ENCODE results near the gene ARHGAP15.
A peak's percentile ranks its signal among the peaks of the same experiment; 100 is the strongest.

The ARHGAP15 gene

DNA sequence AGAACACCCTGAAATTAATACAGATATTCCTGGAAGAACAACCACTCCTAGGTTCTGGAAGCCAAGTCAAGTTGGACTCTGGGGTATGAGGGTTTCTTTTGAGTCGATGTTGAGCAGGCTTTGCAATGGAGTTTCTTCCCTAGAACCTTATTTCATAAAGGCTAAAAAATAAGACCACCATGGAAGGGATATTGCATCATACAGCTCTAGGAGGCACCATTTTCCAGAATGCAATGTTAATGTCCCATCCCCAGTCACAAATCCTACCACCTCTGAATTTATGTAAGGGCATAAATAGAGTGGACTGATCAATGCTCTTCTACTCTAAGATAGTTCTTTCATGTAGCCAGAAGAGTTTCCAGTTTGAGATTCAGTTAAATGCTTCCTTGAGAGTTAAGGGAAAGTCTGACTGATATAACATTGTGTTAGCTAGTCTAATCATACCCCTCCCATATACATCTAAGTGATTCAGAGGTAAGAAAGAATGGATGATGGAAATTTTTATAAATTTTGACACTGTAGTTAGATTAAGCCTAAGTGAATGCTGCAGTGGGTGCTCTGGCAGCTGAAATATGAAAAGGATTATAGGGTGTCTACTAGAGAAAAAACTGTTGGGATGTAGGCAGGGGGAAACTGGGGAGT is 22.0 kb downstream of the ARHGAP15 start:
- Mint-ChIP-seq H3K9me3 (peaks cover 2% of the 10 kb centered on the region), H3K27me3 (no peaks in the 10 kb centered on the region), H3K4me1 (peaks cover 63% of the 10 kb centered on the region), H3K4me3 (peak overlapping the region; percentile 16), H3K36me3 (peaks cover 20% of the 10 kb centered on the region), H3K27ac (peak overlapping the region; percentile 76)
- ATAC-seq (ENCODE audit: low read depth) (no peak), DNase-seq (ENCODE audit: low spot score in 2 of 2) (no peak)

DNA sequence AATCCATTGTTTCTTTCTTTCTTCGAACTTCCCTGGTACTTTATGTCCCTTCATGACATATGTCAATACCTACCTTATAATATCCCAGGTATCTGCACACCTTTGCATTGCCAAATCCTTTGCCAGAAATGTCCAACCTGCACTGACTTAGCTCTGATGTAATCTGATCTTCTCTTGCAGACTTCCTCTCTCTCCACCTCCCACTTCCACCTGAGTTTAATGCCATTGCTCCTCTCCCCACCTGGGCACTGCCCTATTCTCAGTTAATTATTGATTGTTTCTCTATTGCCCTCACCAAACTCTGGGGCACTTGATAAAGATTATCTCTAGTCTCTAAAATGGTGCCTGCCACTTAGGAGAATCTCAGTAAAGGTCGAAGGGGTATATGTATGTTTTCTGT is 23.0 kb downstream of the ARHGAP15 start:
- no peak for ATAC-seq (ENCODE audit: low read depth)
- peaks cover 2% of the 10 kb centered on the region for H3K9me3 Mint-ChIP-seq
- no peaks in the 10 kb centered on the region for H3K27me3 Mint-ChIP-seq
- peaks cover 20% of the 10 kb centered on the region for H3K36me3 Mint-ChIP-seq
- H3K4me3 Mint-ChIP-seq = peak overlapping the region; percentile 33
- DNase-seq (ENCODE audit: low spot score in 2 of 2) = no peak
- peaks cover 61% of the 10 kb centered on the region for H3K4me1 Mint-ChIP-seq
- peak overlapping the region; percentile 76 for H3K27ac Mint-ChIP-seq

DNA sequence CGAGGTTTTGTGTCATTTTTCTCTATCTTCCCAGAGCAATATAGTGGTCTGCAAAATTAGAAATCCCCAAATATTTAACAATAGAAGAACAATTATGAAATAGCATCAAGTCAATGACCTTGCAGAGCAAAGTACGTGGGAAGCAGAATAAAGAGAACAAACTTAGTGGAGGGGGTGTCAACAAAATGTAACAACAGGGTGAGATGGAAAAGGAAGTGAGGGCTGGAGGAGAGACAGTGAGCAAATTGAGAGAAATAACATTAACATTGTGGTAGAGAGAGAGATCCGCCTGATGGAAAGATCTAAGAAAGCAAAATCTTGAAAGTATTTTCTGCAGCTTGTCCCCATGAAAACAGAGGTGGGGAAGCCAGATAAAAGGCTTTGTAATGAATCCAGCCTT is 23.4 kb downstream of the ARHGAP15 start:
- Mint-ChIP-seq H3K27me3 (no peaks in the 10 kb centered on the region), H3K4me1 (peaks cover 62% of the 10 kb centered on the region)

DNA sequence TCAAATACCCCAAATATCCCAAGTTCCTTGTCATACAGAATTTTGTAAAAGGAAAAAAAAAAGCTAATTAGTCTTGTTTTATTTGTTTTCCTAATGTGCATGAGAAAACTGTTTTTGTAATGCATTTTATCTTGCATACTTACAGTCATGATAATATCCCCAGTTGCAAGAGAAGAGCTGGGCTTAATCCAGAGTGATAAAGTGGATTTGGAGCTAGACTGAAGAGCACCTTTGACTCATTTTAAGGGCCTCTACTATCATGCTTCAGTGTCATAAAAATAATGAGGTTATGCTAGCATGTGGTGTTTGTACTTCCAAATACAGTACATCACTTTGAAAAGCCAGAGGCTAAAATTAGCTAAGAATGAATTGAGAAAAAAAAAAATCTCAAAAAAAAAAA is 26.4 kb downstream of the ARHGAP15 start:
- H3K27me3 Mint-ChIP-seq = no peaks in the 10 kb centered on the region
- peaks cover 21% of the 10 kb centered on the region for H3K36me3 Mint-ChIP-seq
- no peak for DNase-seq (ENCODE audit: low spot score in 2 of 2)
- no peak overlapping the region for H3K4me3 Mint-ChIP-seq
- H3K4me1 Mint-ChIP-seq = peaks cover 60% of the 10 kb centered on the region
- peak overlapping the region; percentile 78 for H3K27ac Mint-ChIP-seq
- ATAC-seq (ENCODE audit: low read depth) = no peak
- peaks cover 2% of the 10 kb centered on the region for H3K9me3 Mint-ChIP-seq

More for the DNA sequence above, 23.4 kb downstream of the ARHGAP15 start:
- Mint-ChIP-seq H3K36me3 (peaks cover 20% of the 10 kb centered on the region), H3K4me3 (peak overlapping the region; percentile 33), H3K9me3 (peaks cover 2% of the 10 kb centered on the region), H3K27ac (peak overlapping the region; percentile 76)
- no peak for ATAC-seq (ENCODE audit: low read depth)
- no peak for DNase-seq (ENCODE audit: low spot score in 2 of 2)

DNA sequence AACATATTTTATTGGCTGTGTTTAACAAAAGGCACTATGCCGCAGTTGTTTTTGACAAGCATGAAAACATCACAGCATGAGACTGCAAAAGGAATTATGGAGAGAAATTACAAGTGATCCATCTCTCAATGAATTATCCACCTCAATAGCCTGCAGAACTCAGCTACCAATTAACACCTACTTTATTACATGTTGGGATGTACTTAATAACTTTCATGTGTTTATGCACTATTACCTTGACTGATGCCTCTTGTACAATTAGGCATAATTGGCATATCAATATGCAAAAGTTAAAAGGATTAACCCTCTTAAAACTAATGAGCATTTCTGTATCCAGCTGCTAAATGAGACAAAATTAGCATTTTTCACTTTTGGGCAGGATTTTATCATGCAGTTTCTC is 27.8 kb downstream of the ARHGAP15 start:
- Mint-ChIP-seq H3K4me3 (no peak overlapping the region), H3K9me3 (peaks cover 2% of the 10 kb centered on the region), H3K27me3 (no peaks in the 10 kb centered on the region), H3K36me3 (peaks cover 29% of the 10 kb centered on the region), H3K27ac (peak overlapping the region; percentile 80), H3K4me1 (peaks cover 61% of the 10 kb centered on the region)
- ATAC-seq (ENCODE audit: low read depth) (no peak), DNase-seq (ENCODE audit: low spot score in 2 of 2) (no peak)

DNA sequence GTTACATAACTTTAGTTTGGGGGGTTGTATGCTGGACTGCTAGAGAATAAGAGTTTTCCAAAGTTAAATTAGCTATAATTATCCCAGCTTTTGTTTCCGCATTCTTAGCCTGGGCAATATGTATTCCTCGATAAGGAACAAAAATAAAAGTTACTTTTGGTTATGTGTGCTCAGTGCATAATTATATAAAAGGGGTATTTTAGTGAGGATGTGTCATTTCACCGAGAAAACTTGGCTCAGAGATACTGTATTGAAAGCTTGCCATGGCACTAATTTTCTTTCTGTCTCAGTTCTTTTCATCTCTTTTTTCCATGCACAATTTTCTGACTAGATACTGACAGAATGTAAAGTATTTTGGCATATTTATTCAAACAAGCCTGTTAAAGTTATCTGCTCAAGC is 28.2 kb downstream of the ARHGAP15 start:
- peaks cover 26% of the 10 kb centered on the region for H3K36me3 Mint-ChIP-seq
- H3K27me3 Mint-ChIP-seq = no peaks in the 10 kb centered on the region
- H3K27ac Mint-ChIP-seq = peak overlapping the region; percentile 80
- DNase-seq (ENCODE audit: low spot score in 2 of 2) = no peak
- no peak overlapping the region for H3K4me3 Mint-ChIP-seq
- peaks cover 60% of the 10 kb centered on the region for H3K4me1 Mint-ChIP-seq
- H3K9me3 Mint-ChIP-seq = peaks cover 2% of the 10 kb centered on the region
- no peak for ATAC-seq (ENCODE audit: low read depth)

DNA sequence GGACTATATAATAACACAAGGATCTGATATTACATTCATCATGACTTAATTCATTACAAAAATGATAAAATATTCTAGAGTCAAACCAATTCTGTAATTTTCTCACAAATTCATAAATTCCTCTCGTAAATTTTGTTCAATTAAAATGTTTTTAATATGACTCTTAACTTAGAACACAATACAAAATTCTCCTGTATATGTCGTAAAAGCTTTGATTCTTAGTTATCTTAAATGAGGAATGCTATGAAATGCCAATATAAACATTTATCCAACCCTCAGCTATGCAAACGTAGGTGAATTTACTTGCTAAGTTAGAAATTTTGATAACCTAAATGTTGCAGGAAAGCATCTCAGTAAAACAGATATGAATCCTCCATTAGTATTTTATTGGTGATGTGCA is 28.9 kb downstream of the ARHGAP15 start:
- ATAC-seq (ENCODE audit: low read depth) (no peak), DNase-seq (ENCODE audit: low spot score in 2 of 2) (no peak)
- peak overlapping the region; percentile 50 for H3K4me3 Mint-ChIP-seq
- H3K36me3 Mint-ChIP-seq = peaks cover 23% of the 10 kb centered on the region
- H3K9me3 Mint-ChIP-seq = peaks cover 2% of the 10 kb centered on the region
- peak overlapping the region; percentile 82 for H3K27ac Mint-ChIP-seq
- peaks cover 58% of the 10 kb centered on the region for H3K4me1 Mint-ChIP-seq
- H3K27me3 Mint-ChIP-seq = no peaks in the 10 kb centered on the region

DNA sequence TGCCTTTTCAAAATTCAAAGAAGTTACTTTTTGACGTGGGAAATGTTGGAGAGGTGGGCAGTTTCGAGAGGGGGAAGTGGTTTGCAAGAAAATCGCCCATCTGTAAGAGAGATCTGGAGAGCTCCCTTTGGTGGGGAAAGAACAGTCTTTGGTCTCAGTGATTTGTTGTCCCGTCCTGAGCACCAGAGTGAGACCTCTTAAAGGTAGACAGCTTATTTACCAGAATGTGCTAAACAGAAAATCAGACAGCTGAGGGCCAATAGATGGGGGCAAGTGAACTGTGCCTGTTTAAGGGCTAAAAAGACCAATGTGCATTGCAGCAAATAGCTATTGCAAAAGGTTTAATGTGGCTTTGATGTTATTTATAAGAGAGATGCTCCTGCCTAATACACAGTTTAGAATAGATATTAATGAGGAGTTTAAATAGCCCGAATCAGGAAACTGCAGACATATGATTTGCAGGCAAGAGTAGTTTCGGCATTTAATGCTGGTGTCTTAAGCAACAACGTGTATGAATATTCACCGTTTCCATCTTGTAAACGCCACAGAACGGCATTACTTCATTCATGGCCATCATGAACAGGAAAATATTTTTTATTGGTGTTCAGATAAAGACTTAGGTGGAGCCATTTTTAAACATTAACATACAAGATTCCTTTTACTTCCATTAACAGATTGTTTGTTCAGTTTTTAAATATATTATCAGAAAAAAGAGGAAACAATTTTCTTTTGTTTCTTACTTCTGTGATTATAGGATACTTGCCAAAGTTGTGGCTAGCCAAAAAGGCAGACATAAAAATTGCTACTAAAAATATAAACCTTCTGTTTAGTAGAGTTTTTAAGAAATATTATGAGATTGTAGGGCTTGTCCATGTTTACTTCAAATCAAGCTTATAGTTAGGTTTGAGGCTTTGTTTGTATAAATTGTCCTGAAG is 29.6 kb downstream of the ARHGAP15 start:
- ATAC-seq (ENCODE audit: low read depth) = peak; percentile 52
- Mint-ChIP-seq H3K36me3 (peaks cover 23% of the 10 kb centered on the region), H3K27ac (peak overlapping the region; percentile 82)

DNA sequence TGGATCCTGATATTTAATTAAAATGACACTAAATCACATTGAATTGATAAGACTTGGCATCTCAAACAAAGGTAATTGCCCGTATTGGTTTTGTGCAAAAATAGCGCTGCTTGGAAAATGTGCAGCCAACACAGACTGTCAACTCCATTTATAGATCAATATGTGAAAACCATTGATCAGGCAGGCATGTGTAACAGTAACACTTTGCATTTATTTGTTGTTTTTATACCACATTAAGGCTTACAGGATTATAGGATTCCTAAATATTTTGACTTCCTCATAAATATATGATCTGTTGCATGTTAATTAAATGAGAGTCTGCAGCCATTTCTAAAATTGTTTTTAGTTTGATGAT is 30.2 kb downstream of the ARHGAP15 start:
- DNase-seq (ENCODE audit: low spot score in 2 of 2) (no peak), ATAC-seq (ENCODE audit: low read depth) (no peak)
- Mint-ChIP-seq H3K4me3 (no peak overlapping the region), H3K4me1 (peaks cover 57% of the 10 kb centered on the region), H3K27ac (no peak overlapping the region), H3K36me3 (peaks cover 24% of the 10 kb centered on the region), H3K9me3 (no peaks in the 10 kb centered on the region), H3K27me3 (no peaks in the 10 kb centered on the region)

More for the DNA sequence above, 29.6 kb downstream of the ARHGAP15 start:
- H3K4me3 Mint-ChIP-seq = peak overlapping the region; percentile 50
- DNase-seq (ENCODE audit: low spot score in 2 of 2) = peak in 1 of 2 donors; percentile 3
- peaks cover under 1% of the 10 kb centered on the region for H3K9me3 Mint-ChIP-seq
- H3K4me1 Mint-ChIP-seq = peaks cover 59% of the 10 kb centered on the region
- no peaks in the 10 kb centered on the region for H3K27me3 Mint-ChIP-seq

DNA sequence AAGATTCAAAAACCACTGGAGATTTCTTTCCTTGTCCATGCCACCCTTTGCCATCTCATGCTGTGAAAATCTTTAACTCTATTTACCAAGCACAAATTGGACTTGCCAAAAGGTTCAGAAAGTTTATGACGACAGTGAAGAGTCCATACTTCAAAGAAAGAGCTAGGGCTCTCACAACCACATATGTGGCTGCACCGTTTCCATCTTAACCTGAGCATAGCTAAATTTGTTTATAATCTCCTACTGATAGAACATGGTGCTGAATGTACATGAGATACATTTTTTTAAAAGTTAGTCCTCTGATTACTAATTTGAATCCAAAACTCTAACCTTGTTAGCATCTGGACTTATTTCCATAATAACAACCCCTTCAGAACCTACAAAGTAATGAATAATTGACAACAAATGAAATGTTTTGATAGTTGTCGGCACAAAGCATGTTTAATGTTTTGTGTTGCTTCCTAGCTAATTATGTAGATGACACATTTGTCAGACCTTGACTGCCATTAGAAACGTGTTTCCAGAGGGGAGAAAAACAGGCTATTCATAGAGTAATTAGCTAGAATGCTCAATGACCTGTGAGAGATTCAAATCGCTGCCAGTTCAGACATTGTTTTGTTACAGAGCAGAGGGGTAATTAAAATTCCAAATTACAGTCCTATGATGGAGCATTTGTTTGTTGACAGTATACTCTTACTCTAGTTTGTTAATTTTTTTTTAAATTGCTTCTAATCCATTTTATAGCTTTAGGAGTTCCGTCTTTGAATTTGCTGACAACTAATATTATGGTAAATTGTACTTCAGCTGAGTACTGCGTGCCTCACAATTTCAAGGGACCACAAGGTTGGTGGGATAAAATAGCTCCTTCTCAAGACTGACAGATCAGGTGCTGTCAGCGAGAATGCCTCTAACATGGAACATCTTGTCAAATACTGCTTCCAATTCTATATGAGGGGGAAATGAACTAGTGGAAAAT is 31.8 kb downstream of the ARHGAP15 start:
- peak overlapping the region; percentile 71 for H3K27ac Mint-ChIP-seq
- ATAC-seq (ENCODE audit: low read depth) = no peak

DNA sequence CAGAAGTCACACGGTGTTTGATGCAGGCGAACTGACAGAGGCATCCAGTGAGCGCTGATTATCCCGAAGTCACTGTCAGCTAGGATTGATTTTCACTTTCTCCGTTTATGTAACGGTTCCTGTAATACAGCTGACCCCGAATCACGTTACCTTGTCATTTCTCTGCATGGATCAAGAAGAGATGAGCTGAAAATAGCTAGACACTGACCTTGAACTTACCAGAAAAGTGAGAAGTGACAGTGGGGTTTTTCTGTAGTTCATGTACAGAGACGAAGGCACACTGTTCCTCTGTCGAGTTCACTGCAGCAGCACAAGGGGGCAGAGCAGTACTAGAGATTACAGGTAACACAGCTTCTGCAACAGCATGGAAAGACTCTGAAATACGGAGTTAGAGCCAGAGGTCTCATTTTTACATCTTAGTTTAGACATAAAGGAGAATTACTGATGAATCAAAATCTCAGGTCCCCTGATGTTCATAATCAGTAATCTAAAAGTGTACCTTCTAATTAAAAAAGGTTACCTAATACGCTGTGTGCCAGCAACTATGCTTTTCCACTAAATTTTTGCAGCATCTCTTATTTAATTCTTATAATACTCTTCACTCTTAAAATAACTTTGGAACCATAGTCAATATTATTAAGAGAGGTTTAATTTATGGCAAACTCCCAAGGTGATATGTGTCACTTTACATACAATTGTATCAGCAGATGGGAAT is 33.1 kb downstream of the ARHGAP15 start:
- Mint-ChIP-seq H3K4me3 (no peak overlapping the region), H3K4me1 (peaks cover 50% of the 10 kb centered on the region), H3K9me3 (no peaks in the 10 kb centered on the region), H3K27ac (peak overlapping the region; percentile 71), H3K36me3 (peaks cover 25% of the 10 kb centered on the region), H3K27me3 (no peaks in the 10 kb centered on the region)
- peak; percentile 97 for ATAC-seq (ENCODE audit: low read depth)
- peak; percentile 20 to 51 for DNase-seq (ENCODE audit: low spot score in 2 of 2)

More for the DNA sequence above, 31.8 kb downstream of the ARHGAP15 start:
- no peak overlapping the region for H3K4me3 Mint-ChIP-seq
- H3K36me3 Mint-ChIP-seq = peaks cover 24% of the 10 kb centered on the region
- DNase-seq (ENCODE audit: low spot score in 2 of 2) = no peak
- no peaks in the 10 kb centered on the region for H3K27me3 Mint-ChIP-seq
- H3K9me3 Mint-ChIP-seq = no peaks in the 10 kb centered on the region
- H3K4me1 Mint-ChIP-seq = peaks cover 53% of the 10 kb centered on the region

DNA sequence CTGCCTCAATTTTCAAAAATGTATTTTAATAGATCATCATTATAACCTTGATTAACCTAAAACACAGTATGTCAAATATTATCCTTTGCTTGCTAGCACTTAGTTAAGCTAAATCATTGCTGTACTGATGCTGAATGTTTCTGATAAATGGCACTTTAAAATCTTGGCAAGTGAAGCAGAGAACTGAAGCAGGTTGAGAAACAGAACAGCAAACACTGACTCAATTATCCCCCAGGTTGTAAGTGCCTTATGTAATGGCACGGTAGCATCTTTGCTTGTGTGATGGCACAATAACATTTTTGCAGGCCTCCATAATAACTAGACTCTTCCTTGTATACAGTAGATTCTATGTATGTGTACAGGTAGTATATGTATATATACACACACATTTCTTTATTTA is 33.8 kb downstream of the ARHGAP15 start:
- ATAC-seq (ENCODE audit: low read depth) = no peak
- Mint-ChIP-seq H3K27me3 (no peaks in the 10 kb centered on the region), H3K27ac (no peak overlapping the region), H3K36me3 (peaks cover 27% of the 10 kb centered on the region), H3K4me3 (no peak overlapping the region), H3K4me1 (peaks cover 49% of the 10 kb centered on the region), H3K9me3 (no peaks in the 10 kb centered on the region)
- DNase-seq (ENCODE audit: low spot score in 2 of 2) = no peak

DNA sequence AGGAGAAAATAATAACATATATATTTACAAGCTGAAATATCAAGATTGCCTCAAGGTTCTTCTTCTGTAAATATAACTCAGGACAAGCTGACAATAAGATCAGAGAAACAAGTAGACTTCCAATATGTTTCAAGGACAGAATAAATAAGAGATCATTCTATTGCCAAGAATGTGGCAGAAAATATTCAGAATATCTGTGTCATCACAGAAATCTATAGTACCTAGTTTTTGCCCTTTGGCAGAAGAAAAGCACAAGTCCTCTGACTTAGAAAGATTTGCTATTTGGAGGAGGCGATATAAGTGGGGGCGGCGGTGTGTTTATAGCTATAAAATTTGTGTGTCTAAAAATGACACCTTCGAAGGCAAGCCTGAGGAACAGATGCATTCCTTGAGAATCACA is 34.3 kb downstream of the ARHGAP15 start:
- Mint-ChIP-seq H3K36me3 (peaks cover 27% of the 10 kb centered on the region), H3K27me3 (no peaks in the 10 kb centered on the region), H3K4me1 (peaks cover 45% of the 10 kb centered on the region), H3K4me3 (no peak overlapping the region), H3K9me3 (no peaks in the 10 kb centered on the region), H3K27ac (no peak overlapping the region)
- DNase-seq (ENCODE audit: low spot score in 2 of 2) (no peak), ATAC-seq (ENCODE audit: low read depth) (no peak)
